GM23338 (cell line): Measurements from ENCODE around the gene KATNAL2. TPM values are rescaled to one million over a fixed set of nuclear protein-coding genes. Genes with fewer than 3 reads are reported as not detected.

Experiments used
- ATAC-seq: fragments of 200-7000 bp; cut with Tn5 transposase; 3 replicates; pipeline ENCODE4 v1.9.1; 2020
- DNase-seq: peaks from one replicate; pipeline ENCODE4 v3.0.0-alpha.2; 2015; ENCODE audit warnings: low spot score
- H2AFZ ChIP-seq: fragments of 200-600 bp; sonication (generic); 2 replicates; pipeline ENCODE4 v1.8.0; 2016; ENCODE audit warnings: antibody characterized with exemption, mild to moderate bottlenecking, moderate library complexity
- H3F3A ChIP-seq: fragments of 200-600 bp; sonication (generic); replicated peaks from 2 replicates; pipeline ENCODE4 v1.8.0; 2017; ENCODE audit warnings: antibody characterized with exemption, mixed run types, low read depth
- H3K27ac ChIP-seq: fragments of 200-600 bp; sonication (generic); 2 replicates; pipeline ENCODE4 v1.6.1; 2016; ENCODE audit warnings: low read depth
- H3K27me3 ChIP-seq: fragments of 200-600 bp; sonication (generic); 2 replicates; pipeline ENCODE4 v1.8.0; 2016; ENCODE audit warnings: mild to moderate bottlenecking, mixed run types, moderate library complexity; ENCODE audit not compliant: insufficient read depth
- H3K36me3 ChIP-seq: fragments of 200-600 bp; sonication (generic); 2 replicates; pipeline ENCODE4 v1.8.0; 2016; ENCODE audit warnings: mild to moderate bottlenecking; ENCODE audit not compliant: insufficient read depth
- H3K4me1 ChIP-seq: fragments of 200-600 bp; sonication (generic); 2 replicates; pipeline ENCODE4 v1.8.0; 2016; ENCODE audit warnings: mild to moderate bottlenecking, moderate library complexity; ENCODE audit not compliant: insufficient read depth
- H3K4me2 ChIP-seq: fragments of 200-600 bp; sonication (generic); 2 replicates; pipeline ENCODE4 v1.7.1; 2017; ENCODE audit warnings: mixed run types
- H3K4me3 ChIP-seq: fragments of 200-600 bp; sonication (generic); 2 replicates; pipeline ENCODE4 v1.6.1; 2016; ENCODE audit warnings: mixed run types
- H3K79me2 ChIP-seq: fragments of 200-600 bp; sonication (generic); replicated peaks from 2 replicates; pipeline ENCODE4 v1.8.0; 2017; ENCODE audit warnings: mild to moderate bottlenecking; ENCODE audit not compliant: insufficient read depth
- H3K9me2 ChIP-seq: fragments of 200-600 bp; sonication (generic); 2 replicates; pipeline ENCODE4 v1.8.0; 2017; ENCODE audit not compliant: insufficient read depth
- H4K20me1 ChIP-seq: fragments of 200-600 bp; sonication (generic); replicated peaks from 2 replicates; pipeline ENCODE4 v1.8.0; 2017; ENCODE audit warnings: mild to moderate bottlenecking; ENCODE audit not compliant: insufficient read depth
- H3K27ac Mint-ChIP-seq: 2 replicates; pipeline ENCODE4 v1.8.0; 2020; ENCODE audit warnings: inconsistent platforms, mild to moderate bottlenecking, moderate library complexity, mixed read lengths
- H3K27me3 Mint-ChIP-seq: 3 replicates; pipeline ENCODE4 v1.8.0; 2022; ENCODE audit warnings: low read depth, mild to moderate bottlenecking, moderate library complexity, mixed read lengths, inconsistent platforms; ENCODE audit not compliant: insufficient read depth, poor library complexity
- H3K36me3 Mint-ChIP-seq: 3 replicates; pipeline ENCODE4 v1.8.0; 2021; ENCODE audit warnings: low read depth, mild to moderate bottlenecking, inconsistent platforms, moderate library complexity, mixed read lengths
- H3K4me1 Mint-ChIP-seq: 3 replicates; pipeline ENCODE4 v1.8.0; 2020; ENCODE audit warnings: mild to moderate bottlenecking, inconsistent platforms, mixed read lengths
- H3K4me3 Mint-ChIP-seq: 3 replicates; pipeline ENCODE4 v1.8.0; 2021; ENCODE audit warnings: moderate library complexity, mild to moderate bottlenecking, inconsistent platforms, mixed read lengths
- H3K9me3 Mint-ChIP-seq: 3 replicates; pipeline ENCODE4 v1.8.0; 2020; ENCODE audit warnings: moderate library complexity, mild to moderate bottlenecking, inconsistent platforms, mixed read lengths
- CREB1 ChIP-seq: fragments of 250-450 bp; sonication (Bioruptor Pico); IDR thresholded peaks from 2 replicates; pipeline ENCODE4 v1.5.0; 2020; ENCODE audit warnings: low read depth, mild to moderate bottlenecking, moderate library complexity
- EZH2 ChIP-seq: fragments of 200-600 bp; sonication (generic); IDR thresholded peaks from one replicate; pipeline ENCODE4 v1.8.0; 2017; ENCODE audit warnings: antibody characterized with exemption, mild to moderate bottlenecking, low read depth; ENCODE audit not compliant: unreplicated experiment
- EZH2phosphoT487 ChIP-seq: fragments of 200-600 bp; sonication (generic); IDR thresholded peaks from one replicate; pipeline ENCODE4 v1.8.1; 2018; ENCODE audit warnings: antibody characterized with exemption; ENCODE audit not compliant: unreplicated experiment
- JUNB ChIP-seq: IDR thresholded peaks from one replicate; pipeline ENCODE4 v1.6.1; 2016; ENCODE audit warnings: antibody characterized with exemption; ENCODE audit not compliant: unreplicated experiment
- POLR2AphosphoS5 ChIP-seq: IDR thresholded peaks from 2 replicates; pipeline ENCODE4 v1.6.1; 2016; ENCODE audit warnings: antibody characterized with exemption, low read depth
- STAT1 ChIP-seq: IDR thresholded peaks from one replicate; pipeline ENCODE4 v1.6.1; 2016; ENCODE audit warnings: antibody characterized with exemption; ENCODE audit not compliant: unreplicated experiment
- ZNF114 ChIP-seq: fragments of 250-450 bp; sonication (Bioruptor Pico); IDR thresholded peaks from 2 replicates; pipeline ENCODE4 v1.5.0; 2020; ENCODE audit warnings: mild to moderate bottlenecking, moderate library complexity
- ZNF331 ChIP-seq: fragments of 250-450 bp; sonication (Bioruptor Pico); IDR thresholded peaks from 2 replicates; pipeline ENCODE4 v1.5.0; 2020; ENCODE audit warnings: low read depth, mild to moderate bottlenecking, moderate library complexity
- polyA plus RNA-seq: library from polyadenylated mRNA; unstranded; fragments of >200 nt; fragmentation: Nextera tagmentation; extraction: Ambion mirVana; gene quantifications from 2 replicates; pipeline ENCODE4 v1.2.1, GENCODE V29; 2016
- total RNA-seq: library from RNA; depleted of rRNA; stranded (reverse); fragments of >200 nt; shearing (Covaris generic); gene quantifications from 2 replicates; pipeline ENCODE4 v1.2.3, GENCODE V29; 2014
- TF ChIP-seq, protein P1 (sequence below): IDR thresholded peaks from 2 replicates; pipeline ENCODE4 v1.6.1; 2016; ENCODE audit warnings: antibody characterized with exemption
- TF ChIP-seq, protein P2 (sequence below): IDR thresholded peaks from one replicate; pipeline ENCODE4 v1.6.1; 2018; ENCODE audit warnings: antibody characterized with exemption; ENCODE audit not compliant: unreplicated experiment
- TF ChIP-seq, protein P3 (sequence below): fragments of 250-450 bp; sonication (Bioruptor Pico); IDR thresholded peaks from 2 replicates; pipeline ENCODE4 v1.5.0; 2020; ENCODE audit warnings: mild to moderate bottlenecking, moderate library complexity

KATNAL2 gene
- total and polyA plus RNA-seq, 2 experiments from 2014 or later, result 11.8 TPM

DNA sequence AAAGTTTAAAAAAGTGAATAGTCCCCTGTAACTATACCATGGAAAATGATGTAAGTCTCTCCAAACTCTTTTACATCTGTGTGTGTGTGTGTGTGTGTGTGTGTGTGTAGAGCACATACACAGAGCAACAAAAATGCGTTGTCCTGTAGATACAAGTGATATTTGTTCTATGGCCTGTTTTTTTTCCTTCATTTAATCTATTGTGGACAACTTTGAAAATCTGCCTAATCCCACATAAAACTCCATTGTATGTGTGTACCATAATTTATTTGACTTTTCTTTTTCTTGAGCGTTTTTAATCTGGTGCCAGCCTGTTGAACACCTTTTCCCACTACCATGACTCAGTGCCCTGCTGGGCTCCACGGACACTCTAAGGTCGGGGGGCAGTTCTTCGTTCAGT is 170.3 kb downstream of the KATNAL2 start (continued):
- TF ChIP-seq, protein P1, sequence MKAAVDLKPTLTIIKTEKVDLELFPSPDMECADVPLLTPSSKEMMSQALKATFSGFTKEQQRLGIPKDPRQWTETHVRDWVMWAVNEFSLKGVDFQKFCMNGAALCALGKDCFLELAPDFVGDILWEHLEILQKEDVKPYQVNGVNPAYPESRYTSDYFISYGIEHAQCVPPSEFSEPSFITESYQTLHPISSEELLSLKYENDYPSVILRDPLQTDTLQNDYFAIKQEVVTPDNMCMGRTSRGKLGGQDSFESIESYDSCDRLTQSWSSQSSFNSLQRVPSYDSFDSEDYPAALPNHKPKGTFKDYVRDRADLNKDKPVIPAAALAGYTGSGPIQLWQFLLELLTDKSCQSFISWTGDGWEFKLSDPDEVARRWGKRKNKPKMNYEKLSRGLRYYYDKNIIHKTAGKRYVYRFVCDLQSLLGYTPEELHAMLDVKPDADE, result no peak
- no peak for TF ChIP-seq STAT1

DNA sequence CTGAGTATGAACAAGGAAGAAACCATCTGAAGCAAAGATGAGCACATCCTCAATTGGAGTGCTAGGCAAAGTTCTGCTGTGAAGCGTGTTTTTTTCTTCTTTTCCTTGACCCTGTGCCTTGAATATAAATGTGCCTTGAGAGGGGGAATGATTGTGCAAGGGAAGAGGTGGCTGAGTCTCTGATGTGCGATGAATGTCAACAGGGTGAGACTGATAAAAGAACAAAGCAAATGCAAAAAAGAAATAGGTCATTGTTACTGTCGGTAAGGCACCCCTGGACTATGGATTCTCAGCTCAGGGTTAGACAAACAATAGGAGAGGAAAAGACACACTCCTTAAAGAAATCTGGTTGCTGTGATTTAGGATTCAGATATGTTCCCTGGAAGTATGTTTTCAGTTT is 178.4 kb downstream of the KATNAL2 start:
- H2AFZ ChIP-seq, result no peak overlapping the region
- no peak overlapping the region for H3K27ac Mint-ChIP-seq
- no peak for TF ChIP-seq EZH2phosphoT487
- no peak for TF ChIP-seq POLR2AphosphoS5
- TF ChIP-seq, protein P2, sequence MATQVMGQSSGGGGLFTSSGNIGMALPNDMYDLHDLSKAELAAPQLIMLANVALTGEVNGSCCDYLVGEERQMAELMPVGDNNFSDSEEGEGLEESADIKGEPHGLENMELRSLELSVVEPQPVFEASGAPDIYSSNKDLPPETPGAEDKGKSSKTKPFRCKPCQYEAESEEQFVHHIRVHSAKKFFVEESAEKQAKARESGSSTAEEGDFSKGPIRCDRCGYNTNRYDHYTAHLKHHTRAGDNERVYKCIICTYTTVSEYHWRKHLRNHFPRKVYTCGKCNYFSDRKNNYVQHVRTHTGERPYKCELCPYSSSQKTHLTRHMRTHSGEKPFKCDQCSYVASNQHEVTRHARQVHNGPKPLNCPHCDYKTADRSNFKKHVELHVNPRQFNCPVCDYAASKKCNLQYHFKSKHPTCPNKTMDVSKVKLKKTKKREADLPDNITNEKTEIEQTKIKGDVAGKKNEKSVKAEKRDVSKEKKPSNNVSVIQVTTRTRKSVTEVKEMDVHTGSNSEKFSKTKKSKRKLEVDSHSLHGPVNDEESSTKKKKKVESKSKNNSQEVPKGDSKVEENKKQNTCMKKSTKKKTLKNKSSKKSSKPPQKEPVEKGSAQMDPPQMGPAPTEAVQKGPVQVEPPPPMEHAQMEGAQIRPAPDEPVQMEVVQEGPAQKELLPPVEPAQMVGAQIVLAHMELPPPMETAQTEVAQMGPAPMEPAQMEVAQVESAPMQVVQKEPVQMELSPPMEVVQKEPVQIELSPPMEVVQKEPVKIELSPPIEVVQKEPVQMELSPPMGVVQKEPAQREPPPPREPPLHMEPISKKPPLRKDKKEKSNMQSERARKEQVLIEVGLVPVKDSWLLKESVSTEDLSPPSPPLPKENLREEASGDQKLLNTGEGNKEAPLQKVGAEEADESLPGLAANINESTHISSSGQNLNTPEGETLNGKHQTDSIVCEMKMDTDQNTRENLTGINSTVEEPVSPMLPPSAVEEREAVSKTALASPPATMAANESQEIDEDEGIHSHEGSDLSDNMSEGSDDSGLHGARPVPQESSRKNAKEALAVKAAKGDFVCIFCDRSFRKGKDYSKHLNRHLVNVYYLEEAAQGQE, result no peak
- no peak for TF ChIP-seq ZNF331 (CRISPR knock-in tag)
- TF ChIP-seq EZH2, result no peak
- no peak for TF ChIP-seq STAT1
- no peak for TF ChIP-seq ZNF114 (CRISPR knock-in tag)
- TF ChIP-seq, protein P1, result no peak
- no peak for TF ChIP-seq CREB1 (CRISPR knock-in tag)
- TF ChIP-seq, protein P3, sequence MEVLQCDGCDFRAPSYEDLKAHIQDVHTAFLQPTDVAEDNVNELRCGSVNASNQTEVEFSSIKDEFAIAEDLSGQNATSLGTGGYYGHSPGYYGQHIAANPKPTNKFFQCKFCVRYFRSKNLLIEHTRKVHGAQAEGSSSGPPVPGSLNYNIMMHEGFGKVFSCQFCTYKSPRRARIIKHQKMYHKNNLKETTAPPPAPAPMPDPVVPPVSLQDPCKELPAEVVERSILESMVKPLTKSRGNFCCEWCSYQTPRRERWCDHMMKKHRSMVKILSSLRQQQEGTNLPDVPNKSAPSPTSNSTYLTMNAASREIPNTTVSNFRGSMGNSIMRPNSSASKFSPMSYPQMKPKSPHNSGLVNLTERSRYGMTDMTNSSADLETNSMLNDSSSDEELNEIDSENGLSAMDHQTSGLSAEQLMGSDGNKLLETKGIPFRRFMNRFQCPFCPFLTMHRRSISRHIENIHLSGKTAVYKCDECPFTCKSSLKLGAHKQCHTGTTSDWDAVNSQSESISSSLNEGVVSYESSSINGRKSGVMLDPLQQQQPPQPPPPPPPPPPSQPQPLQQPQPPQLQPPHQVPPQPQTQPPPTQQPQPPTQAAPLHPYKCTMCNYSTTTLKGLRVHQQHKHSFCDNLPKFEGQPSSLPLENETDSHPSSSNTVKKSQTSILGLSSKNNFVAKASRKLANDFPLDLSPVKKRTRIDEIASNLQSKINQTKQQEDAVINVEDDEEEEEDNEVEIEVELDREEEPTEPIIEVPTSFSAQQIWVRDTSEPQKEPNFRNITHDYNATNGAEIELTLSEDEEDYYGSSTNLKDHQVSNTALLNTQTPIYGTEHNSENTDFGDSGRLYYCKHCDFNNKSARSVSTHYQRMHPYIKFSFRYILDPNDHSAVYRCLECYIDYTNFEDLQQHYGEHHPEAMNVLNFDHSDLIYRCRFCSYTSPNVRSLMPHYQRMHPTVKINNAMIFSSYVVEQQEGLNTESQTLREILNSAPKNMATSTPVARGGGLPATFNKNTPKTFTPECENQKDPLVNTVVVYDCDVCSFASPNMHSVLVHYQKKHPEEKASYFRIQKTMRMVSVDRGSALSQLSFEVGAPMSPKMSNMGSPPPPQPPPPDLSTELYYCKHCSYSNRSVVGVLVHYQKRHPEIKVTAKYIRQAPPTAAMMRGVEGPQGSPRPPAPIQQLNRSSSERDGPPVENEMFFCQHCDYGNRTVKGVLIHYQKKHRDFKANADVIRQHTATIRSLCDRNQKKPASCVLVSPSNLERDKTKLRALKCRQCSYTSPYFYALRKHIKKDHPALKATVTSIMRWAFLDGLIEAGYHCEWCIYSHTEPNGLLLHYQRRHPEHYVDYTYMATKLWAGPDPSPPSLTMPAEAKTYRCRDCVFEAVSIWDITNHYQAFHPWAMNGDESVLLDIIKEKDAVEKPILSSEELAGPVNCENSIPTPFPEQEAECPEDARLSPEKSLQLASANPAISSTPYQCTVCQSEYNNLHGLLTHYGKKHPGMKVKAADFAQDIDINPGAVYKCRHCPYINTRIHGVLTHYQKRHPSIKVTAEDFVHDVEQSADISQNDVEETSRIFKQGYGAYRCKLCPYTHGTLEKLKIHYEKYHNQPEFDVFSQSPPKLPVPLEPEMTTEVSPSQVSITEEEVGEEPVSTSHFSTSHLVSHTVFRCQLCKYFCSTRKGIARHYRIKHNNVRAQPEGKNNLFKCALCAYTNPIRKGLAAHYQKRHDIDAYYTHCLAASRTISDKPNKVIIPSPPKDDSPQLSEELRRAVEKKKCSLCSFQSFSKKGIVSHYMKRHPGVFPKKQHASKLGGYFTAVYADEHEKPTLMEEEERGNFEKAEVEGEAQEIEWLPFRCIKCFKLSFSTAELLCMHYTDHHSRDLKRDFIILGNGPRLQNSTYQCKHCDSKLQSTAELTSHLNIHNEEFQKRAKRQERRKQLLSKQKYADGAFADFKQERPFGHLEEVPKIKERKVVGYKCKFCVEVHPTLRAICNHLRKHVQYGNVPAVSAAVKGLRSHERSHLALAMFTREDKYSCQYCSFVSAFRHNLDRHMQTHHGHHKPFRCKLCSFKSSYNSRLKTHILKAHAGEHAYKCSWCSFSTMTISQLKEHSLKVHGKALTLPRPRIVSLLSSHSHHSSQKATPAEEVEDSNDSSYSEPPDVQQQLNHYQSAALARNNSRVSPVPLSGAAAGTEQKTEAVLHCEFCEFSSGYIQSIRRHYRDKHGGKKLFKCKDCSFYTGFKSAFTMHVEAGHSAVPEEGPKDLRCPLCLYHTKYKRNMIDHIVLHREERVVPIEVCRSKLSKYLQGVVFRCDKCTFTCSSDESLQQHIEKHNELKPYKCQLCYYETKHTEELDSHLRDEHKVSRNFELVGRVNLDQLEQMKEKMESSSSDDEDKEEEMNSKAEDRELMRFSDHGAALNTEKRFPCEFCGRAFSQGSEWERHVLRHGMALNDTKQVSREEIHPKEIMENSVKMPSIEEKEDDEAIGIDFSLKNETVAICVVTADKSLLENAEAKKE (CRISPR knock-in tag), result no peak
- no peak for TF ChIP-seq JUNB

More for the DNA sequence above, 178.4 kb downstream of the KATNAL2 start:
- no peak for ATAC-seq
- Histone ChIP-seq H3K9me2 (no peaks in the 10 kb centered on the region), H4K20me1 (no peaks in the 10 kb centered on the region), H3F3A (no peaks in the 10 kb centered on the region), H3K4me3 (no peak overlapping the region), H3K4me2 (no peak overlapping the region), H3K27me3 (no peaks in the 10 kb centered on the region), H3K4me1 (peaks cover 8% of the 10 kb centered on the region), H3K27ac (no peak overlapping the region), H3K79me2 (no peaks in the 10 kb centered on the region), H3K36me3 (no peaks in the 10 kb centered on the region)
- no peak for DNase-seq
- H3K27me3 Mint-ChIP-seq, result peaks cover 2% of the 10 kb centered on the region
- H3K4me1 Mint-ChIP-seq, result peaks cover 6% of the 10 kb centered on the region; the same call in 2 of the 3 replicates
- no peaks in the 10 kb centered on the region for H3K9me3 Mint-ChIP-seq
- H3K36me3 Mint-ChIP-seq, result no peaks in the 10 kb centered on the region
- H3K4me3 Mint-ChIP-seq, result no peak overlapping the region
